RWPE1 (cell line): ENCODE measurements around the gene SMARCAL1.
"Not testable (repeated sequence)": the region's sequence is repeated elsewhere in the genome, so short reads cannot be mapped to it uniquely, and the experiment has no call there.

Experiments
- CTCF ChIA-PET: fragments of 350-600 bp; sonication (Branson Sonifier 250); formaldehyde crosslinking; extraction: SDS; loops from one replicate; lab custom pipeline; 2021; lab: Yijun Ruan, JAX
- POLR2A ChIA-PET: fragments of 400-600 bp; formaldehyde crosslinking; extraction: SDS; loops from one replicate; lab custom pipeline; 2020; ENCODE audit warnings: antibody characterized with exemption; ENCODE audit not compliant: low non-redundant PET; lab: Yijun Ruan, JAX
- DNase-seq: peaks from one replicate; pipeline ENCODE4 v3.0.0; 2012; ENCODE audit warnings: low spot score
- H3K27ac ChIP-seq: fragments of 450-650 bp; 2 replicates; pipeline ENCODE4 v1.5.1; 2017
- TF ChIP-seq, protein P1 (sequence below): fragments of 450-650 bp; conservative IDR thresholded peaks from 2 replicates; pipeline ENCODE4 v1.5.1; 2017; ENCODE audit warnings: low read depth, mild to moderate bottlenecking

The SMARCAL1 gene

DNA sequence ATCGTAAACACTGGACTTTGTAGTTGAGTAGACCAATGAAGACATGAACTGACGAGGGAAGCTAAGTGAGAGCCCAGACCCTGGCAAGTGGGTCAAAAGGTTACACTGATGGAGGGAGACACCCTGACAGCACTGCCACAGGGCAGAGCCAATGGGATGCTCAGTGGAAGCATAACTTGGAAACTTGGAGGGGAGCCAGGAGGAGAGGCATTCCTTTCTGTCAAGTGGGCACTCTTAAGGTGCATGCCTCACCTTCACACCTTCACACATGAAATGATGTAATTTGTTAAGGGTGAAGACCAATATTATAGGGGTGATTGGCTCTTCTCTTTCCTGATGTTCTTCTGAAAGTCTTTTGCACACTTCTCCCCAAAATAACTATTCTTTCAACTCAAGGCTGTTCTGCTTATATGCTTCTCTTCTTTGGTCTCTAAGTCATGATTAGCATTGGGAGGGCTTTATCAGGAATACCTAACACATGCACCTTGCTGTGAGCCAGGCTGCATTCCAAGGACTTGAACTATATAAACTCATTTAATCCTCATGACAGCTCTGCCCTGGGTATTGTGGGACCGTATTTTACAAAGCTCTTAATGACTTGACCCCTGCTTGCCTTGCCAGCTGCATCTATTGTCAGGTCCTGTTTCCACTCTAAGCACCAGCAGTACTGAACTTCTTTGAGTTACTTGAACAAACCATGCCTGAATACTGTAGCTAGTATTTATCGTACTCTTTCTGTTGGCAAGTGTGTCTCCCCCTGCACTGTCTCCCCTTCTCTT, 105.4 kb downstream of the SMARCAL1 start:
- no peak for DNase-seq
- TF ChIP-seq, protein P1, sequence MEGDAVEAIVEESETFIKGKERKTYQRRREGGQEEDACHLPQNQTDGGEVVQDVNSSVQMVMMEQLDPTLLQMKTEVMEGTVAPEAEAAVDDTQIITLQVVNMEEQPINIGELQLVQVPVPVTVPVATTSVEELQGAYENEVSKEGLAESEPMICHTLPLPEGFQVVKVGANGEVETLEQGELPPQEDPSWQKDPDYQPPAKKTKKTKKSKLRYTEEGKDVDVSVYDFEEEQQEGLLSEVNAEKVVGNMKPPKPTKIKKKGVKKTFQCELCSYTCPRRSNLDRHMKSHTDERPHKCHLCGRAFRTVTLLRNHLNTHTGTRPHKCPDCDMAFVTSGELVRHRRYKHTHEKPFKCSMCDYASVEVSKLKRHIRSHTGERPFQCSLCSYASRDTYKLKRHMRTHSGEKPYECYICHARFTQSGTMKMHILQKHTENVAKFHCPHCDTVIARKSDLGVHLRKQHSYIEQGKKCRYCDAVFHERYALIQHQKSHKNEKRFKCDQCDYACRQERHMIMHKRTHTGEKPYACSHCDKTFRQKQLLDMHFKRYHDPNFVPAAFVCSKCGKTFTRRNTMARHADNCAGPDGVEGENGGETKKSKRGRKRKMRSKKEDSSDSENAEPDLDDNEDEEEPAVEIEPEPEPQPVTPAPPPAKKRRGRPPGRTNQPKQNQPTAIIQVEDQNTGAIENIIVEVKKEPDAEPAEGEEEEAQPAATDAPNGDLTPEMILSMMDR: no peak
- ChIA-PET POLR2A (no interaction called here), CTCF (interaction anchor here (0.5 to 7.1 kb wide), 7 partner anchors 9 to 562 kb away, joined by 3 to 63 read pairs (median 5); no protein-coding TSS in a partner anchor)
- H3K27ac ChIP-seq: no peak overlapping the region

DNA sequence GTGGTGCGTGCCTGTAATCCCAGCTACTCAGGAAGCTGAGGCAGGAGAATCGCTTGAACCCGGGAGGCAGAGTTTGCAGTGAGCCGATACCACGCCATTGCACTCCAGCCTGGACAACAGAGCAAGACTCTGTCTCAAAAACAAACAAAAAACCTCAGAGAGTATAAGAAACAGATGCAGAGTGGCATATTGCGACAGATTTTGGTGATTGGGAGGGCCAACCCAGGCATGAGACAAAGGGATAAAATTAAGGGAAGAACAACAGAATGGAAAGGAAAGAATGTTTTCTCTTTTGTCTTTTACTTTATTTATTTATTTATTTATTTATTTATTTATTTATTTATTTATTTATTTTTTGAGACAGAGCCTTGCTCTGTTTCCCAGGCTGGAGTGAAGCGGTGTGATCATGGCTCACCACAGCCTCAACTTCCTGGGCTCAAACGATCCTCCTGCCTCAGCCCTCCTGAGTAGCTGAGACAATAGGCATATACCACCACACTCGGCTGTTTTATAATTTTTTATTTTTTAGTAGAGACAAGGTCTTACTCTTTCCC, 106.4 kb downstream of the SMARCAL1 start:
- POLR2A ChIA-PET, H3K27ac ChIP-seq, DNase-seq: not testable (repeated sequence)
- CTCF ChIA-PET: interaction anchor here (1.4 to 7.1 kb wide), 4 partner anchors 13 to 148 kb away, joined by 5 to 63 read pairs (median 8); no protein-coding TSS in a partner anchor

DNA sequence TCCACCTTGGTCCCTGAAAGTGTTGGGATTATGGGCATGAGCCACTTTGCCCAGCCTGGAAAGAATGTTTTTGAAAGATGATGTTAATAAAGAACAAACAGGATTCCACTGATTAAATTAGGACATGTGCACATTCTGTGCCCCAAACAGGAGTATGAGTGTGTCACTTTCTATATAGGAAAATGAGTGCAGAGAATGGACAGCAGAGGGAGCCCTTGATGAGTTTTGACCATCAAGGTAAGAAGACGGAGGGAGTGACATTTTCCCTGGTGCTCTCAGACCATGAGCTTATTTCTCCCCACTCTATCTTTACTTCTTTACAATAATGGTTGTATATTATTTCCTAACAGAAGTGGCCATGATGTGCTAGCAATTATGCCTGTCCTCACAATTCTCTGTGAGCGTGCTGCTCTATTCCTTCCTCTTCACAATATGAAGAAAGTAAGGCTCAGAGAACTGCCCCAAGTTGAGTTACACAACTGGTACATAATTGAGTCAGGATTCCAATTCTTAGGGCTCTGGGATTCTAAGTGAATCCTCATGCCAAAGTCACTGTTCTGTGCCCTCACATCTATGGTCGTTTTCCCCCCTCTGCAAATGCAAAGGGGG, 107.0 kb downstream of the SMARCAL1 start:
- ChIA-PET CTCF (interaction anchor here (0.6 to 7.1 kb wide), 6 partner anchors 45 to 152 kb away, joined by 3 to 63 read pairs (median 4); no protein-coding TSS in a partner anchor), POLR2A (no interaction called here)
- peak; percentile 67 for DNase-seq
- H3K27ac ChIP-seq: no peak overlapping the region
- TF ChIP-seq, protein P1: peak; percentile 78

DNA sequence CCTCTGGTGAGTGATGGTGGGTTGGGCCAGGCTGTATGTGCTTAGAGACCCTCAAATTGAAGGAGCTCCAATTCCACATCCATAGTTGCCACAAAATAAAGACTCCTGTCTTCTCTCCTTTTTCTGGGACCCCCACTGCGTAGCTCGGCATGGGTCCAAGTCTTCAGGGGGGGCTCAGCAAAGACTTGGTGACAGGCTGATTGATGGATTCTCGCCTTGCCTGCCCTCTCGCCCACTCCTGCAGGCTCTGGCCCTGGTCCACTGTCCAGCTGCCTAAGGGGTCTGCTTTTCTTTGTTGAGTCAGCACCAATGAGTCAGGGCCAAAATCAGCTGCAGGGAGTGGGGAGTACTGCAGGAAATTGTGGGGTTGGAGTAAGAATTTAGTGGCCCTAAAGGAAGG, 107.8 kb downstream of the SMARCAL1 start:
- POLR2A ChIA-PET: no interaction called here
- CTCF ChIA-PET: interaction anchor here (0.9 to 7.1 kb wide), 3 partner anchors 44 to 151 kb away, joined by 3 to 63 read pairs (median 3); no protein-coding TSS in a partner anchor
- DNase-seq: no peak
- TF ChIP-seq, protein P1: no peak
- H3K27ac ChIP-seq: no peak overlapping the region

DNA sequence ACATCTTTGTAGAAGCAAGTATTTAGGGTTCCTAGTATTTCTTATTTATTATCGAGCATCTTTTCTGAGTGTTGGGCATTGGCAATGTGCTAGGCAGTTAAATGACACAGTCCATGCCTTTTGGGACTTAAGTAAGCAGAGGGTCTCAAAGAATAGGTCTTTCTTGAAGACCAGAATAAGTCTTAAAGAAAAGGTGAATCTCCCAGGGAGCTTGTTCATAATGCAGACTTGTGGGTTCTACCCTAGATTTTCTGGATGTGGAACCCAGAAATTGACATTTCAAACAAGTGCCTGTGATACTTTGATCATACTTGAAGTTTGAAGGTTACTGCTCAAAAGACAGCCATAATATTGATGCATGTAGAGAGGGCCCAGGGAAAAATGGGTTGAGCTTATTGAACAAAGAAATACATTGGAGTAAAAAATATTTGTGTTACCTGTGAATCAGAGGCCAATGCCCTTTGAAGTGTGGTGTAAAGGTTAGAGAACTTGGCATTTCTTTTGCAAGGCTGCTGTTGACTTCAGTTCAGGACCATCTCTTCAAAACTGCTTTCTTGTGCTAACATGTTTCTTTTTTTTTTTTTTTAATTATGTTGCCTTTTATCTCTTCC, 110.7 kb downstream of the SMARCAL1 start:
- CTCF ChIA-PET: no interaction called here
- POLR2A ChIA-PET: no interaction called here
- TF ChIP-seq, protein P1: no peak
- no peak for DNase-seq
- H3K27ac ChIP-seq: no peak overlapping the region

DNA sequence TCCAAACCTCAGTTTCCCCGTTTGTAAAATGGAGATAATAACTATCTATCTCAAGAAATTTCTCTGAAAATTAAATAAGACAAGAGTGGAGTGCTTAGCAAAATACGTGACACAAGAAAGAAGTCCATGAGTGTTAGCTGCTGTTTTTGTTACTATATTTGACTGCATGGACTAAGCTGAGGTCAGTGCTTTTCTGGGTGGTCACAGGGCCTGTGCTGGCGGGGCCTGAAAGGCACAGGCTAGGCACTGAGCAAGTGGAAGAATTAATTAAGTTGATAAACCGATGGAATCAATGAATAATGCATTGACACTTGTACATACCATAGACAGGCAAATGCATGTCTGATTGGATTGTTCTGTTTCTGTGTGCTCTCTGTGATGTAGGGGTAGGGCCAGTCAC, 113.7 kb downstream of the SMARCAL1 start:
- DNase-seq: no peak
- TF ChIP-seq, protein P1: no peak
- no peak overlapping the region for H3K27ac ChIP-seq
- POLR2A ChIA-PET: no interaction called here
- CTCF ChIA-PET: interaction anchor here (0.8 to 2.1 kb wide), 3 partner anchors 8 to 140 kb away, joined by 3 to 5 read pairs (median 5); no protein-coding TSS in a partner anchor
